MCF 10A (cell line): ENCODE measurements around the gene SNAP47. TPM values are rescaled to one million over a fixed set of nuclear protein-coding genes. Genes with fewer than 3 reads are reported as not detected.

Experiments
- BruUV-seq: library from RNA; stranded (reverse); fragments of 400-500 nt; replicated peaks from 2 replicates; lab custom pipeline; 2021; lab: Mats Ljungman, UMichigan
- CTCF ChIA-PET: fragments of 300-600 bp; sonication (Branson Sonifier 250); formaldehyde crosslinking; extraction: SDS; loops from one replicate; lab custom pipeline; 2021; ENCODE audit warnings: antibody characterized with exemption, inconsistent platforms; lab: Yijun Ruan, JAX
- POLR2A ChIA-PET: fragments of 300-600, 350-650 bp; sonication (Branson Sonifier 250); formaldehyde crosslinking; extraction: SDS; loops from one replicate; lab custom pipeline; 2020; ENCODE audit warnings: antibody characterized with exemption, inconsistent platforms; lab: Yijun Ruan, JAX
- DNase-seq: peaks from one replicate; pipeline ENCODE4 v3.0.0-alpha.2; 2018; ENCODE audit not compliant: unreplicated experiment
- H3K27ac Mint-ChIP-seq: one replicate; pipeline ENCODE4 v1.8.0; 2022; ENCODE audit warnings: mild to moderate bottlenecking, low read depth, mixed read lengths; ENCODE audit not compliant: unreplicated experiment
- H3K27me3 Mint-ChIP-seq: one replicate; pipeline ENCODE4 v1.8.0; 2022; ENCODE audit warnings: mixed read lengths; ENCODE audit not compliant: insufficient read depth, unreplicated experiment
- H3K36me3 Mint-ChIP-seq: one replicate; pipeline ENCODE4 v1.8.0; 2022; ENCODE audit warnings: mild to moderate bottlenecking, moderate library complexity, mixed read lengths; ENCODE audit not compliant: insufficient read depth, unreplicated experiment
- H3K4me1 Mint-ChIP-seq: one replicate; pipeline ENCODE4 v1.8.0; 2022; ENCODE audit warnings: mixed read lengths; ENCODE audit not compliant: insufficient read depth, unreplicated experiment
- H3K4me3 Mint-ChIP-seq: one replicate; pipeline ENCODE4 v1.8.0; 2022; ENCODE audit warnings: mild to moderate bottlenecking, moderate library complexity, mixed read lengths; ENCODE audit not compliant: unreplicated experiment
- H3K9me3 Mint-ChIP-seq: one replicate; pipeline ENCODE4 v1.8.0; 2022; ENCODE audit warnings: mixed read lengths; ENCODE audit not compliant: unreplicated experiment
- CTCF ChIP-seq: fragments of 200-600 bp; IDR thresholded peaks from one replicate; pipeline ENCODE4 v1.8.0; 2022; ENCODE audit warnings: antibody characterized with exemption, mild to moderate bottlenecking; ENCODE audit not compliant: unreplicated experiment
- intact Hi-C: fragments of 100-400 bp; cut with micrococcal nuclease; formaldehyde crosslinking; loops from 2 replicates; pipeline ENCODE4 v1.14.1; 2022
- total RNA-seq: library from RNA; stranded (reverse); gene quantifications from 2 replicates; pipeline ENCODE4 v1.2.3, GENCODE V29; 2022

Gene SNAP47
- total RNA-seq, 1 experiment from 2014 or later = 44.0 TPM

- Mint-ChIP-seq H3K27me3 (no peaks in the 10 kb centered on the region), H3K27ac (no peak overlapping the region), H3K9me3 (peaks cover 26% of the 10 kb centered on the region), H3K36me3 (peaks cover 32% of the 10 kb centered on the region), H3K4me3 (peak overlapping the region; percentile 93), H3K4me1 (peaks cover 42% of the 10 kb centered on the region)
- intact Hi-C loops = no loop called here
- ChIA-PET POLR2A (interaction anchor here (0.6 to 1.2 kb wide), 10 partner anchors 20 to 407 kb away, joined by 3 to 5 read pairs (median 3); no protein-coding TSS in a partner anchor), CTCF (no interaction called here)
- no TSS peak for BruUV-seq
- no peak for DNase-seq
- TF ChIP-seq CTCF = no peak
Measured at GRCh38 chr1:227726924-227727599, 8.2 kb upstream of the SNAP47 start.

GRCh38 chr1:227728059-227728891 is 7.0 kb upstream of the SNAP47 start:
- Mint-ChIP-seq H3K4me3 (peak overlapping the region; percentile 93), H3K9me3 (peaks cover 14% of the 10 kb centered on the region), H3K4me1 (peaks cover 46% of the 10 kb centered on the region), H3K27me3 (no peaks in the 10 kb centered on the region), H3K27ac (peak overlapping the region; percentile 55), H3K36me3 (peaks cover 41% of the 10 kb centered on the region)
- CTCF ChIA-PET = interaction anchor here (1.0 to 2.7 kb wide), 3 partner anchors 31 to 278 kb away, joined by 4 to 12 read pairs (median 4); no protein-coding TSS in a partner anchor
- intact Hi-C loops = loop anchor here (1.0 to 2.0 kb wide), 4 partner anchors 31 to 247 kb away; partner anchors contain the start of gene ZNF678
- POLR2A ChIA-PET = interaction anchor here (0.7 to 2.3 kb wide), 5 partner anchors 16 to 393 kb away, joined by 3 to 7 read pairs (median 3); no protein-coding TSS in a partner anchor
- no peak for TF ChIP-seq CTCF
- peak; percentile 97 for DNase-seq
- no TSS peak for BruUV-seq

GRCh38 chr1:227728892-227729143 is 6.4 kb upstream of the SNAP47 start:
- no TSS peak for BruUV-seq

More at GRCh38 chr1:227728892-227729143, 6.4 kb upstream of the SNAP47 start:
- peaks cover 46% of the 10 kb centered on the region for H3K4me1 Mint-ChIP-seq
- H3K4me3 Mint-ChIP-seq = peak overlapping the region; percentile 93
- no peak for TF ChIP-seq CTCF
- peaks cover 8% of the 10 kb centered on the region for H3K9me3 Mint-ChIP-seq
- ChIA-PET POLR2A (interaction anchor here (0.7 to 2.3 kb wide), 4 partner anchors 15 to 354 kb away, joined by 3 to 7 read pairs (median 4); partner anchors contain the start of gene ARF1), CTCF (interaction anchor here (0.5 to 2.7 kb wide), 6 partner anchors 31 to 705 kb away, joined by 3 to 12 read pairs (median 4); no protein-coding TSS in a partner anchor)
- H3K27me3 Mint-ChIP-seq = no peaks in the 10 kb centered on the region
- peak overlapping the region; percentile 55 for H3K27ac Mint-ChIP-seq
- intact Hi-C loops = loop anchor here (1.0 to 2.0 kb wide), 4 partner anchors 30 to 248 kb away; partner anchors contain the start of gene ZNF678
- DNase-seq = no peak
- H3K36me3 Mint-ChIP-seq = peaks cover 41% of the 10 kb centered on the region
